GM21529 (cell line): ENCODE data around the gene OR2V1.

Source experiments
- ATAC-seq: cut with Tn5 transposase; IDR thresholded peaks from one replicate; pipeline ENCODE4 v1.9.1; 2021; ENCODE audit not compliant: unreplicated experiment

Gene OR2V1

GRCh38 chr5:181076920-181077319 is 54.0 kb downstream of the OR2V1 start:
- no peak for ATAC-seq
